Measurements from ENCODE around the gene INSL6. TPM values are rescaled to one million over a fixed set of nuclear protein-coding genes. Genes with fewer than 3 reads are reported as not detected.
"Not testable (repeated sequence)": the region's sequence is repeated elsewhere in the genome, so short reads cannot be mapped to it uniquely, and the experiment has no call there.

INSL6 gene
- polyA plus RNA-seq (ENCODE audit: insufficient read length) = 0.60 TPM
- long read RNA-seq, donor 1 = 0 reads
- long read RNA-seq, donor 2 = 0 reads
- long read RNA-seq, donor 3 = 0 reads
- long read RNA-seq, donor 4 = 0 reads
- long read RNA-seq, donor 5 = 0 reads
- long read RNA-seq, donor 6 = 0 reads
- long read RNA-seq, donor 7 = 0 reads
- long read RNA-seq, donor 8 = 0 reads

GRCh38 chr9:5185220-5185840 lies at the start of gene INSL6:
Gene INSL6 (minus strand): TSS chr9:5185639. CDS start chr9:5185602, 37 bp downstream.
- DNase-seq = no peak

GRCh38 chr9:5231212-5231611 lies 45.8 kb upstream of the INSL6 start, which contains the start of gene INSL4:
Gene INSL4 (plus strand): TSS chr9:5231419. CDS start chr9:5231524, 105 bp downstream.
- DNase-seq = no peak

GRCh38 chr9:5230554-5230953 lies 45.1 kb upstream of the INSL6 start:
- no peak for DNase-seq

- DNase-seq = no peak
Observed at GRCh38 chr9:5205071-5205470, 19.6 kb upstream of the INSL6 start.

- no peak for DNase-seq
Observed at GRCh38 chr9:5195463-5195862, 10.0 kb upstream of the INSL6 start.

- DNase-seq = no peak
Observed at GRCh38 chr9:5193345-5193744, 7.9 kb upstream of the INSL6 start.

- DNase-seq = no peak
Observed at GRCh38 chr9:5191985-5192384, 6.5 kb upstream of the INSL6 start.

GRCh38 chr9:5188060-5188984 lies 2.9 kb upstream of the INSL6 start:
- no peak for DNase-seq

GRCh38 chr9:5186416-5187169 lies 1.2 kb upstream of the INSL6 start:
- peak; percentile 50 for DNase-seq

- no peak for DNase-seq
Observed at GRCh38 chr9:5184776-5185175, 663 bp downstream of the INSL6 start.

- not testable (repeated sequence) for DNase-seq
Observed at GRCh38 chr9:5180631-5181030, 4.8 kb downstream of the INSL6 start.

- no peak for DNase-seq
Observed at GRCh38 chr9:5178126-5178805, 7.2 kb downstream of the INSL6 start.

GRCh38 chr9:5146241-5146640 lies 39.2 kb downstream of the INSL6 start:
- DNase-seq = no peak

GRCh38 chr9:5144217-5144616 lies 41.2 kb downstream of the INSL6 start:
- DNase-seq = no peak

- no peak for DNase-seq
Observed at GRCh38 chr9:5140151-5140550, 45.3 kb downstream of the INSL6 start.

- no peak for DNase-seq
Observed at GRCh38 chr9:5122516-5122915, 62.9 kb downstream of the INSL6 start.

GRCh38 chr9:5122116-5122515 lies 63.3 kb downstream of the INSL6 start:
- no peak for DNase-seq

- DNase-seq = no peak
Observed at GRCh38 chr9:5113994-5114748, 71.3 kb downstream of the INSL6 start.

Data from left kidney (tissue), 8 donors.